ENCODE measurements around the gene HSD17B8. TPM values are rescaled to one million over a fixed set of nuclear protein-coding genes. Genes with fewer than 3 reads are reported as not detected.
A peak's percentile ranks its signal among the peaks of the same experiment; 100 is the strongest.

The HSD17B8 gene
- total and polyA plus RNA-seq, 8 donors: 8.0 to 29.9 (median 21.5) TPM; not detected in 1

DNA sequence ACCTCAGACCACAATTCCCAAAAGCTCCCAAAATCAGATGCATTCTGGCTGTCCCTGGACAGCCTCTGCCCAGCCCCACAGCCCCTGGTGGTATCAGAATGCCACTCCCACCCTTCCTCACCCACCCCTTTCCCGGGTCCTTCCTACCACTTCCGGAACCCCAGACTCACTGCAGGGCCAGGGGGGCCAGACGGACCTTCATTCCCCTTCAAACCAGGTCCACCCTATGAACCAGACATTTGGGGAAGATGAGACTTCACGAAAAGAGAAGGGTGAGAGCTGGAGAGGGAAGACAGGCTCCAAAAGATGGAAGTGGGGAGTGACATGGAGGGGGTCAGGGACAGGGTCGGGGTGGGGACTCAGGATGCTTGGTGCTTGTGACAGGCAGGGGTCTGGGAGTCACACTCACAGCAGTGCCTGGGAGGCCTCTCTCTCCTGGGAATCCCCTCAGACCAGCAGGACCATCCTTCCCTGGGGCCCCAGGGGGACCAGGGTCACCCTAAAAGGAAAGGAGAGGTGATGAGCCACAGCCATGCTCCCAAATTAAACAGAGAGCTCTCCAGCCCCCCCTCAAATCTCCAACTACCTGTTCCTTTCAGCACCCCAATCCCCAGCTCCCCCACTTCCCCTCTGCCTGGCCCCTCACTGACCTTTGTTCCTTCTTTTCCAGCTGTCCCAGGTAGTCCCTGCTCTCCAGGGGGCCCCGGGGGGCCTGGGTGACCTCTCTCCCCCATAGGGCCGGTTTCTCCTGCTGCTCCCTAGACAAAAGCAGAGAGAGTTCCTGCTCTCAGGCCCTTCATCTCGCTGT, 32.4 kb upstream of the HSD17B8 start:
- TF ChIP-seq POLR2A (IDR thresholded peaks at IDR 0.05): no peak
- Histone ChIP-seq H3K4me3 (no peak overlapping the region), H3K9me3 (no peaks in the 10 kb centered on the region), H3K27me3 (peaks cover 0 to 18% (median 6%) of the 10 kb centered on the region in 3 donors), H3K27ac (no peak overlapping the region), H3K36me3 (no peaks in the 10 kb centered on the region), H3K4me1 (no peaks in the 10 kb centered on the region)
- WGBS, 5 donors: 51 to 60% (median 58%) methylated on average over 7 to 8 of the region's 8 CpGs
- intact Hi-C loops (cut with DNase I; ENCODE audit: low total_unique reads): no loop called here
- no peak for DNase-seq

DNA sequence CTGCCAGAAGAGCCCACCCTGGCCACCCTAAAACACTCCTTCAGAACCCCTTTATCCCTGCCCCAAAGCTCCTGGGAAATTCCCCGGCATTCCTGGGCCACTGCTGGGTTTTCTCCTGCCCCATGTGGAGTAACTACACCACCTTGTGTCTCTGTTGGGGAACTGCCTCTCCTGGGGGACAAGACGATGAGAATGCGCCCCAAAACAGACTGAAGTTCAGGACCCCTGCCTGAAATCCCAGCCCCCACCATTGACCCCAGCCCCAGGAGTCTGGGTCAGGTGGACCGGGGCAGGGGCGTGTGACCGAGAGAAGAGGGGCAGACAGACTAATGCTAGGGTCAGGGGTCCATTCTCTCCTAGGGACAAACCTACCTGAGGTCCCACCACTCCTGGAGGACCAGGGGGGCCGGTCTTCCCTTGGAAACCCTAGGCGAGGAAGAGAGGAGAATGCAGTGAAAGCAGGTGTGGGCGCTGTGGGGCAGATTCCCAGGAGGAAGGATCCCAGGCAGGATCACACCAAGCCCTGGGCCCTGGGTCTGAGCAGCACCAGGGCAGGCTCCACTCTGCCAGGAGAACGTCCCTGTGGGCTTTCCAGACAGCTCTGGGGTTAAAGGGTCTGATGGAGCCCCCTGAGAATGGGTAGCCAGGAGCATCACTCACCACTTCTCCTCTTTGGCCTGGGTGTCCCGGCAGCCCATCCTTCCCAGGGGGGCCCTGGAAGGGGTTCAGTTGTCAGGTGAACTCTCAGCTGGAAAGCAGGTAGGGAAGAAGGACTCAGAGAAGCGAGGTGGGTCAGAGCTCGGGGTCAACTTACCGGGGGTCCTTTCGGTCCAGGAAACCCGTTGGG, 31.5 kb upstream of the HSD17B8 start:
- TF ChIP-seq, protein P1, sequence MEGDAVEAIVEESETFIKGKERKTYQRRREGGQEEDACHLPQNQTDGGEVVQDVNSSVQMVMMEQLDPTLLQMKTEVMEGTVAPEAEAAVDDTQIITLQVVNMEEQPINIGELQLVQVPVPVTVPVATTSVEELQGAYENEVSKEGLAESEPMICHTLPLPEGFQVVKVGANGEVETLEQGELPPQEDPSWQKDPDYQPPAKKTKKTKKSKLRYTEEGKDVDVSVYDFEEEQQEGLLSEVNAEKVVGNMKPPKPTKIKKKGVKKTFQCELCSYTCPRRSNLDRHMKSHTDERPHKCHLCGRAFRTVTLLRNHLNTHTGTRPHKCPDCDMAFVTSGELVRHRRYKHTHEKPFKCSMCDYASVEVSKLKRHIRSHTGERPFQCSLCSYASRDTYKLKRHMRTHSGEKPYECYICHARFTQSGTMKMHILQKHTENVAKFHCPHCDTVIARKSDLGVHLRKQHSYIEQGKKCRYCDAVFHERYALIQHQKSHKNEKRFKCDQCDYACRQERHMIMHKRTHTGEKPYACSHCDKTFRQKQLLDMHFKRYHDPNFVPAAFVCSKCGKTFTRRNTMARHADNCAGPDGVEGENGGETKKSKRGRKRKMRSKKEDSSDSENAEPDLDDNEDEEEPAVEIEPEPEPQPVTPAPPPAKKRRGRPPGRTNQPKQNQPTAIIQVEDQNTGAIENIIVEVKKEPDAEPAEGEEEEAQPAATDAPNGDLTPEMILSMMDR (IDR thresholded peaks at IDR 0.05): peak in 5 of 7 experiments; percentile 29 to 63 (median 45)
- no peak for TF ChIP-seq EP300 (IDR thresholded peaks at IDR 0.05)
- Histone ChIP-seq H3K9me3 (no peaks in the 10 kb centered on the region), H3K4me3 (no peak overlapping the region), H3K4me1 (no peaks in the 10 kb centered on the region), H3K36me3 (no peaks in the 10 kb centered on the region), H3K27me3 (peaks cover 0 to 18% (median 6%) of the 10 kb centered on the region in 3 donors), H3K27ac (no peak overlapping the region)
- peak in 1 of 2 donors; percentile 49 for DNase-seq
- intact Hi-C loops (cut with DNase I; ENCODE audit: low total_unique reads): no loop called here
- 50 to 61% (median 57%) methylated on average over 15 to 16 of the region's 16 CpGs for WGBS, 5 donors

DNA sequence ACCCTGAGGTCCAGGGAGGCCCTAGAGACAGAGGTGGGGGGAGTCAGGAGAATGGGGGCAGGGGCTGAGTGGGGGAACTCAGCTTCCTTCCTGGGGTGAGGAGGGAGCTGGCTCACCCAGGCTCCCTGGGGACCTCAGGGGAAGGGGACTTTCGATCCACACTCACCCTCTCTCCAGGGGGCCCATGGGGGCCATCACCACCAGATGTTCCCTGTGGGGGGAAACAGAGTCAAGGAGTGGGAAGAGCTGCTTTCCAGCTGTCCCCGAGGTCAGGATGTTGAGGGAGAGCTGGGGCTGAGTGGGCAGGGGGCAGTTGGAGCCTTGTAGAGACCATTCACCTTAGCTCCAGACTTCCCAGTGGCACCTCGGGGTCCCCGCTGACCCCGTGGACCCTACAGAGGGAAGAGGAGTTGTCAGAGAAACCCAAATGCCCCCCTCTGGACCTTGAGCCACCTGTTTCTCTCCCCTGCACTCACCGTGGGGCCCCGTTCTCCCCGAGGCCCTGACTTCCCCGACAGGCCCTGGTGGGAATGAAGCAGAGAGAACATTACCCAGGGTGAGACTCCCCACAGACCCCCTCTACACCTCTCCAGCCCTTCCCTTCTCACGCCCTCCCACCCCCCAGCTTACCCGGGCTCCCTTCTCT, 30.8 kb upstream of the HSD17B8 start:
- TF ChIP-seq POLR2A (IDR thresholded peaks at IDR 0.05): no peak
- TF ChIP-seq, protein P1 (IDR thresholded peaks at IDR 0.05): no peak
- no peak for TF ChIP-seq EP300 (IDR thresholded peaks at IDR 0.05)
- no peak for TF ChIP-seq POLR2AphosphoS5 (IDR thresholded peaks at IDR 0.05)
- no peak for DNase-seq
- Histone ChIP-seq H3K27ac (no peak overlapping the region), H3K4me3 (no peak overlapping the region), H3K4me1 (no peaks in the 10 kb centered on the region), H3K9me3 (no peaks in the 10 kb centered on the region), H3K36me3 (no peaks in the 10 kb centered on the region), H3K27me3 (peaks cover 0 to 18% (median 6%) of the 10 kb centered on the region in 3 donors)
- intact Hi-C loops (cut with DNase I; ENCODE audit: low total_unique reads): no loop called here
- 52 to 66% (median 63%) methylated on average over 8 to 11 of the region's 11 CpGs for WGBS, 5 donors

DNA sequence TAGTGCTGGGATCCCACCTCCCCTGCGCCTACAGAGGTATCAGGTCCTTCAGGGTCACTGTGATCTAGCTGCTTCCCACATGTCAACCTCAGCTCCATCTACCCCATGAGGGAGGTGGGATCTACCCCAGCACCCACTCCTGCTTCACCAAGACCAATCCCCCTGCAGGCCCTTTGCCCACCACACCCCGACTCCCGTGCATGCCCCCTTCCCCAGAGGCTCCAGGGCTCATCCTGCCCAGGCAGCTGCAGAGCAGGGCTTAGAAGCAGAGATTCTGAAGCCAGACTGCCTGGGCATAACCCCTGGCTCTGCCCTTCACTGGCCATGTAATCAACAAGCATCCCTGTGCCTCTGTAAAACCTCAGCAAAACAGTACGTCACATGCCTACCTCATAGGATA, 29.7 kb upstream of the HSD17B8 start:
- TF ChIP-seq POLR2A (IDR thresholded peaks at IDR 0.05) (no peak), POLR2AphosphoS5 (IDR thresholded peaks at IDR 0.05) (no peak), EP300 (IDR thresholded peaks at IDR 0.05) (no peak)
- TF ChIP-seq, protein P1 (IDR thresholded peaks at IDR 0.05): no peak
- intact Hi-C loops (cut with DNase I; ENCODE audit: low total_unique reads): no loop called here
- Histone ChIP-seq H3K36me3 (no peaks in the 10 kb centered on the region), H3K4me1 (no peaks in the 10 kb centered on the region), H3K9me3 (no peaks in the 10 kb centered on the region), H3K27ac (no peak overlapping the region), H3K4me3 (no peak overlapping the region), H3K27me3 (peaks cover 0 to 18% (median 6%) of the 10 kb centered on the region in 3 donors)
- DNase-seq: no peak
- WGBS, 5 donors: 79 to 94% (median 84%) methylated on average over 4 of the region's 4 CpGs
